ENCODE measurements around the gene TREML4.

TREML4 gene

GRCh38 chr6:41286544-41287346 lies 58.6 kb downstream of the TREML4 start, which contains the start of gene TREM1:
TREM1 (minus strand) TSS chr6:41286682; CDS start chr6:41286655, 27 bp downstream.
- ATAC-seq (ENCODE audit: low read depth) (peak; percentile 89), DNase-seq (ENCODE audit: low spot score) (no peak)
- Histone ChIP-seq H3K4me3 (ENCODE audit: severe bottlenecking) (no peak within 1 kb of the TSS), H3K9me3 (ENCODE audit: severe bottlenecking) (no peaks in the 10 kb centered on the region), H3K36me3 (ENCODE audit: low read depth) (no peaks in the 10 kb centered on the region), H3K27me3 (ENCODE audit: insufficient read depth, poor library complexity, severe bottlenecking) (no peaks in the 10 kb centered on the region), H3K4me1 (ENCODE audit: insufficient read depth, poor library complexity, severe bottlenecking) (peaks cover 24% of the 10 kb centered on the region), H3K27ac (ENCODE audit: poor library complexity, severe bottlenecking) (peak within 1 kb of the TSS; percentile 11)
- TF ChIP-seq CTCF (IDR thresholded peaks at IDR 0.05; ENCODE audit: poor library complexity, severe bottlenecking): no peak

- TF ChIP-seq CTCF (IDR thresholded peaks at IDR 0.05; ENCODE audit: poor library complexity, severe bottlenecking): no peak
- Histone ChIP-seq H3K4me3 (ENCODE audit: severe bottlenecking) (no peak overlapping the region), H3K27ac (ENCODE audit: poor library complexity, severe bottlenecking) (peak overlapping the region; percentile 11), H3K4me1 (ENCODE audit: insufficient read depth, poor library complexity, severe bottlenecking) (peaks cover 24% of the 10 kb centered on the region), H3K27me3 (ENCODE audit: insufficient read depth, poor library complexity, severe bottlenecking) (no peaks in the 10 kb centered on the region), H3K36me3 (ENCODE audit: low read depth) (no peaks in the 10 kb centered on the region), H3K9me3 (ENCODE audit: severe bottlenecking) (no peaks in the 10 kb centered on the region)
- DNase-seq (ENCODE audit: low spot score) (no peak), ATAC-seq (ENCODE audit: low read depth) (peak; percentile 65)
Observed at GRCh38 chr6:41288030-41288753, 60.0 kb downstream of the TREML4 start.
